Mesenchymal stem cell (in vitro differentiated cells and primary cell): ENCODE data around the gene LRP6.
A peak's percentile ranks its signal among the peaks of the same experiment; 100 is the strongest.

Experiments
- DNase-seq: peaks from one replicate; pipeline ENCODE4 v3.0.0-alpha.2; 2013
- H2AFZ ChIP-seq: one replicate; pipeline ENCODE4 v1.6.1; 2013; ENCODE audit warnings: low read depth, mild to moderate bottlenecking, control low read depth, inconsistent platforms, low read length, moderate library complexity
- H2AK5ac ChIP-seq: 2 replicates; pipeline ENCODE4 v1.6.1; 2013; ENCODE audit warnings: low read length, moderate library complexity, mild to moderate bottlenecking, inconsistent platforms; ENCODE audit not compliant: severe bottlenecking
- H2BK120ac ChIP-seq: one replicate; pipeline ENCODE4 v1.6.1; 2013; ENCODE audit warnings: low read depth, mild to moderate bottlenecking, inconsistent platforms, low read length, moderate library complexity
- H2BK12ac ChIP-seq, 2 experiments: one replicate each; pipeline ENCODE4 v1.6.1; 2013; ENCODE audit warnings: inconsistent platforms in 2 of 2, low read length in 2 of 2, mild to moderate bottlenecking in 2 of 2, moderate library complexity in 2 of 2, control low read depth in 1 of 2
- H2BK15ac ChIP-seq: one replicate; pipeline ENCODE4 v1.6.1; 2013; ENCODE audit warnings: mild to moderate bottlenecking, low read depth, inconsistent platforms; ENCODE audit not compliant: poor library complexity, severe bottlenecking
- H2BK5ac ChIP-seq: 2 replicates; pipeline ENCODE4 v1.6.1; 2013; ENCODE audit warnings: low read depth, mild to moderate bottlenecking, low read length, control low read depth, inconsistent platforms; ENCODE audit not compliant: poor library complexity, severe bottlenecking
- H3K14ac ChIP-seq, 2 experiments: one replicate each; pipeline ENCODE4 v1.6.1; 2013; ENCODE audit warnings: inconsistent platforms in 2 of 2, low read length in 2 of 2, control low read depth in 1 of 2, mild to moderate bottlenecking in 1 of 2, moderate library complexity in 1 of 2
- H3K18ac ChIP-seq, 2 experiments: one replicate each; pipeline ENCODE4 v1.6.1; 2013; ENCODE audit warnings: inconsistent platforms in 2 of 2, low read length in 2 of 2, control low read depth in 1 of 2, low read depth in 1 of 2, mild to moderate bottlenecking in 1 of 2
- H3K23ac ChIP-seq, 2 experiments: one replicate each; pipeline ENCODE4 v1.6.1; 2013; ENCODE audit warnings: inconsistent platforms in 2 of 2, low read length in 2 of 2, mild to moderate bottlenecking in 2 of 2, moderate library complexity in 2 of 2, control low read depth in 1 of 2
- H3K27ac ChIP-seq: 2 replicates; pipeline ENCODE4 v1.5.1; 2013; ENCODE audit warnings: mild to moderate bottlenecking, moderate library complexity, low read length, control low read depth, inconsistent platforms; ENCODE audit not compliant: poor library complexity, severe bottlenecking
- H3K27me3 ChIP-seq, 2 experiments: 2 replicates each; pipeline versions ENCODE4 v1.6.1 to v1.7.0; 2013; ENCODE audit warnings: low read length in 2 of 2, mild to moderate bottlenecking in 2 of 2, moderate library complexity in 2 of 2, control low read depth in 1 of 2, inconsistent platforms in 1 of 2; ENCODE audit not compliant: control insufficient read depth in 1 of 2, insufficient read depth in 1 of 2
- H3K36me3 ChIP-seq, 2 experiments: 2 replicates each; pipeline versions ENCODE4 v1.6.1 to v1.7.0; 2013; ENCODE audit warnings: low read length in 2 of 2, control low read depth in 1 of 2, inconsistent platforms in 1 of 2, low read depth in 1 of 2, mild to moderate bottlenecking in 1 of 2; ENCODE audit not compliant: insufficient read depth in 2 of 2, control insufficient read depth in 1 of 2
- H3K4ac ChIP-seq, 2 experiments: one replicate each; pipeline ENCODE4 v1.6.1; 2013; ENCODE audit warnings: inconsistent platforms in 2 of 2, low read length in 2 of 2, mild to moderate bottlenecking in 2 of 2, moderate library complexity in 2 of 2, control low read depth in 1 of 2, low read depth in 1 of 2
- H3K4me1 ChIP-seq: 2 replicates; pipeline ENCODE4 v1.6.1; 2013; ENCODE audit warnings: low read depth, low read length, control low read depth; ENCODE audit not compliant: control insufficient read depth, insufficient read depth
- H3K4me2 ChIP-seq: 2 replicates; pipeline ENCODE4 v1.6.1; 2013; ENCODE audit warnings: low read length, mild to moderate bottlenecking, inconsistent platforms; ENCODE audit not compliant: poor library complexity, severe bottlenecking
- H3K4me3 ChIP-seq, 2 experiments: 2 replicates each; pipeline versions ENCODE4 v1.5.1 to v1.7.0; 2013; ENCODE audit warnings: low read length in 2 of 2, mild to moderate bottlenecking in 2 of 2, control low read depth in 1 of 2, low read depth in 1 of 2; ENCODE audit not compliant: insufficient read depth in 1 of 2
- H3K79me1 ChIP-seq: replicated peaks from 2 replicates; pipeline ENCODE4 v1.6.1; 2013; ENCODE audit warnings: mild to moderate bottlenecking, control low read depth, low read length, inconsistent platforms; ENCODE audit not compliant: poor library complexity, severe bottlenecking
- H3K9ac ChIP-seq: 2 replicates; pipeline ENCODE4 v1.7.0; 2013; ENCODE audit warnings: mild to moderate bottlenecking, low read length, moderate library complexity
- H3K9me3 ChIP-seq: 2 replicates; pipeline ENCODE4 v1.7.0; 2013; ENCODE audit warnings: mild to moderate bottlenecking, low read length; ENCODE audit not compliant: control insufficient read depth
- H4K8ac ChIP-seq: one replicate; pipeline ENCODE4 v1.6.1; 2013; ENCODE audit warnings: inconsistent platforms, mild to moderate bottlenecking, low read length, moderate library complexity
- H4K91ac ChIP-seq: one replicate; pipeline ENCODE4 v1.6.1; 2013; ENCODE audit warnings: mild to moderate bottlenecking, low read length, inconsistent platforms
- WGBS: methylation state at CpG from one replicate; pipeline ENCODE4 v1.1.7; 2013; ENCODE audit warnings: mixed read lengths; 5-methylcytosine and 5-hydroxymethylcytosine counted together

Gene LRP6

DNA sequence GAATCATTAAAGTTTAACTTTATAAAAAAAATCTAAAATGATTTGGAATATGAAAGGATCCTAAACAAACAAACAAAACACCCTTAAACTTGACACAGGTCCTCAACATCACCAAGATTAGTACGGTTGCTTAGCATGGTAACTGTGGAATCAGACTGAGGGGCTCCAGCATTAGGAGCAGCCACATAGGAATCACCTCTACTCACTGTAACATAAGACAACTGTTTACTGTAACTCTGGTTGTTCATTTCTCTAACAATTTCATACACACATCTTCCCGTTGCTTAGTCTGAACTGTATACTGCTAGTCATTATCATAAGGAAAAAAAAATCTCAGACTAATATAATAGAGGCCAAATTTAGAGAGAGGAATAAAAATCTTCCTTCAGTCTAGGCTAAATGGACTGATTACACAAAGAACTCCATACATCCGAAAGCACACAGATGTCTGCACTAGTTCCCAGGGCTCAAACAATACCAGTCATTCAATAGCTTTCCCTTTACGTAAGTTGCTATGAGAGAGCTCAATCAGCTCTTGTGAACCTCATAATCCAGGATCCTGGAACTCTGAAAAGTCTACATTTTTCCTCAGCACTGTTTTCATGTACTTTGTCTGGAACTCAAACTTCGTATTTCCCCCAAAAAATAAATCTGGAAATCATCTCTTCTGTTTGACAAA is 26.0 kb downstream of the LRP6 start:
- peak overlapping the region; percentile 53 for H3K9ac ChIP-seq
- H3K23ac ChIP-seq, result no peak overlapping the region
- peaks cover 1% of the 10 kb centered on the region for H3K4me1 ChIP-seq
- no peak overlapping the region for H2AFZ ChIP-seq
- no peak overlapping the region for H3K4me2 ChIP-seq
- peak overlapping the region in 1 of 2 experiments; percentile 17 for H3K4me3 ChIP-seq
- no peak overlapping the region for H3K14ac ChIP-seq
- no peak overlapping the region for H2BK12ac ChIP-seq
- H2AK5ac ChIP-seq, result no peak overlapping the region
- no peak overlapping the region for H3K27ac ChIP-seq
- no peaks in the 10 kb centered on the region for H3K9me3 ChIP-seq
- no peak overlapping the region for H4K8ac ChIP-seq
- no peaks in the 10 kb centered on the region for H3K36me3 ChIP-seq
- no peak overlapping the region for H3K4ac ChIP-seq
- H3K79me1 ChIP-seq, result peaks cover 13% of the 10 kb centered on the region
- no peaks in the 10 kb centered on the region for H3K27me3 ChIP-seq
- DNase-seq, result peak; percentile 33
- no peak overlapping the region for H4K91ac ChIP-seq
- WGBS, result 71% methylated on average over 4 of the region's 5 CpGs
- no peak overlapping the region for H2BK15ac ChIP-seq
- H3K18ac ChIP-seq, result no peak overlapping the region
- H2BK120ac ChIP-seq, result no peak overlapping the region
- H2BK5ac ChIP-seq, result no peak overlapping the region

DNA sequence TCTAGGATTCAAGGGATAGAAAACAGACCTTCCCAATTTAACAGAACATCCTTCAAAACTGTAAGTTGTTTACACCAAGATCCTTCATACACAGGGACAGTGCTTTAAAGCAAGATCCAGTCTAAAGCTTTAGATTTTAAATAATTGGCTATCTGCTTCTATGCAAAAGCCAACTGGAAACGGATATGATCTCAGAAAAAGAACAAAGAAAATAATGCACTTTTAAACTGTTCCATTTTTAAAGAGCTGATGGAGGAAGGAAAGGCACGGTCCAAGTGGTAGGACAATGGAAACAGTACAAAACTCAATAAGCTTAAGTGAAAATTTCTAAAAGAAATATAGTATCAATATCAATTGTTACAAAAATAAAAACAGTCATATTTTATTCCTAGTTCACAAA is 27.7 kb downstream of the LRP6 start:
- Histone ChIP-seq H2BK12ac (no peak overlapping the region), H3K27ac (no peak overlapping the region), H3K14ac (no peak overlapping the region), H3K4ac (no peak overlapping the region), H3K4me1 (peaks cover 1% of the 10 kb centered on the region), H4K8ac (no peak overlapping the region), H4K91ac (no peak overlapping the region), H3K9ac (no peak overlapping the region), H3K18ac (no peak overlapping the region), H3K9me3 (no peaks in the 10 kb centered on the region), H3K27me3 (no peaks in the 10 kb centered on the region), H3K79me1 (peaks cover 8% of the 10 kb centered on the region), H2BK120ac (no peak overlapping the region), H2BK15ac (no peak overlapping the region), H2BK5ac (no peak overlapping the region), H2AFZ (no peak overlapping the region), H3K36me3 (no peaks in the 10 kb centered on the region), H3K4me2 (no peak overlapping the region), H2AK5ac (no peak overlapping the region), H3K23ac (no peak overlapping the region), H3K4me3 (no peak overlapping the region)
- WGBS, result 71% methylated on average over 1 of the region's 2 CpGs
- no peak for DNase-seq

DNA sequence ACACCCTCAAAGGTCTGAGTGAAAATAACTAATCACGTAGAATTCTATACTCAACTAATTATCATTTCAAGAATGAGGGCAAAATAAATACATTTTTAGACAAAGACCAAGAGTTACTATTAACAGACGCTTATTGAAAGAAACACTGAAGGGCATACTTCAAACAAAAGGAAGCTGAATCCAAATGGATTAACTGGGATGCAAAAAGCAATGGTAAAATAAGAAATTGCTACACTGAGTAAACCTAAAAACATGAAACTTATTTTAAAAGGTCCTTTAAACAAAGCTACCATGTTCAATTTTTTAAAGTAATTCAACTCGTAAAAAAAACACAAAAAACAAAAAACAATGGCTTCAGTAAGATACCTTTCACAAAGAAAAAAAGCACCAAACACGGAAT is 28.2 kb downstream of the LRP6 start:
- Histone ChIP-seq H3K4me2 (no peak overlapping the region), H4K91ac (no peak overlapping the region), H3K4ac (no peak overlapping the region), H2BK15ac (no peak overlapping the region), H3K9me3 (no peaks in the 10 kb centered on the region), H4K8ac (no peak overlapping the region), H3K9ac (no peak overlapping the region), H2BK120ac (no peak overlapping the region), H2BK5ac (no peak overlapping the region), H3K36me3 (no peaks in the 10 kb centered on the region), H2AK5ac (no peak overlapping the region), H3K79me1 (peaks cover 7% of the 10 kb centered on the region), H3K14ac (no peak overlapping the region), H3K27me3 (no peaks in the 10 kb centered on the region), H3K4me1 (peaks cover 1% of the 10 kb centered on the region), H3K4me3 (no peak overlapping the region), H2BK12ac (no peak overlapping the region), H3K18ac (no peak overlapping the region), H3K23ac (no peak overlapping the region), H3K27ac (no peak overlapping the region), H2AFZ (no peak overlapping the region)
- DNase-seq, result no peak
- WGBS, result 91% methylated on average over 3 of the region's 4 CpGs

DNA sequence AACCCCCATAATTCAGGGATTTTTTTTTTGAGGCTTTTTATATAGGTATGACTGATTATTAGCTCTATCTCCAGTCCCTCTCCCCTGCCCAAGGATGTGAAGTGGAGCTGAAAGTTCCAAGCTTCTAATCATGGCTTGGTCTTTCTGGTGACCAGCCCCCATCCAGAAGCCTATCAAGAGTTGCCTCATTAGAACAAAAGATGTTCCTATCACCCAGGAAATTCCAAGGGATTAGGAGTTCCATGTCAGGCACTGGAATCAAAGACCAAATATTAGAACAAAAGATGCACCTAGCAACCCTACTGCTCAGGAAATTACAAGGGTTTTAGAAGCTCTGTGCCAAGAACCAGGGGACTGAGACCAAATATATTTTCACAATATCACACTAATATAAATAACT is 29.9 kb downstream of the LRP6 start:
- H3K18ac ChIP-seq, result no peak overlapping the region
- H3K4me1 ChIP-seq, result peaks cover 1% of the 10 kb centered on the region
- no peak overlapping the region for H2BK120ac ChIP-seq
- no peak overlapping the region for H2BK5ac ChIP-seq
- no peak overlapping the region for H3K9ac ChIP-seq
- H3K4me2 ChIP-seq, result no peak overlapping the region
- H3K23ac ChIP-seq, result no peak overlapping the region
- H3K4me3 ChIP-seq, result no peak overlapping the region
- no peak overlapping the region for H2AFZ ChIP-seq
- no peaks in the 10 kb centered on the region for H3K9me3 ChIP-seq
- no peak overlapping the region for H2BK15ac ChIP-seq
- H3K79me1 ChIP-seq, result peaks cover 6% of the 10 kb centered on the region
- H3K27me3 ChIP-seq, result no peaks in the 10 kb centered on the region
- H3K27ac ChIP-seq, result no peak overlapping the region
- no peak overlapping the region for H2BK12ac ChIP-seq
- no peaks in the 10 kb centered on the region for H3K36me3 ChIP-seq
- H4K91ac ChIP-seq, result no peak overlapping the region
- H3K4ac ChIP-seq, result no peak overlapping the region
- no peak for DNase-seq
- H4K8ac ChIP-seq, result no peak overlapping the region
- H3K14ac ChIP-seq, result no peak overlapping the region
- H2AK5ac ChIP-seq, result no peak overlapping the region
